GM12892 (cell line): ENCODE results near the gene AEBP1.

Experiments
- POLR2A ChIP-seq: IDR thresholded peaks from 2 replicates; pipeline ENCODE4 v1.6.1; 2011; ENCODE audit warnings: low read depth, low read length, control low read depth
- POLR2AphosphoS5 ChIP-seq: IDR thresholded peaks from 2 replicates; pipeline ENCODE4 v1.6.1; 2011; ENCODE audit warnings: low read depth, low read length, control low read depth

DNA sequence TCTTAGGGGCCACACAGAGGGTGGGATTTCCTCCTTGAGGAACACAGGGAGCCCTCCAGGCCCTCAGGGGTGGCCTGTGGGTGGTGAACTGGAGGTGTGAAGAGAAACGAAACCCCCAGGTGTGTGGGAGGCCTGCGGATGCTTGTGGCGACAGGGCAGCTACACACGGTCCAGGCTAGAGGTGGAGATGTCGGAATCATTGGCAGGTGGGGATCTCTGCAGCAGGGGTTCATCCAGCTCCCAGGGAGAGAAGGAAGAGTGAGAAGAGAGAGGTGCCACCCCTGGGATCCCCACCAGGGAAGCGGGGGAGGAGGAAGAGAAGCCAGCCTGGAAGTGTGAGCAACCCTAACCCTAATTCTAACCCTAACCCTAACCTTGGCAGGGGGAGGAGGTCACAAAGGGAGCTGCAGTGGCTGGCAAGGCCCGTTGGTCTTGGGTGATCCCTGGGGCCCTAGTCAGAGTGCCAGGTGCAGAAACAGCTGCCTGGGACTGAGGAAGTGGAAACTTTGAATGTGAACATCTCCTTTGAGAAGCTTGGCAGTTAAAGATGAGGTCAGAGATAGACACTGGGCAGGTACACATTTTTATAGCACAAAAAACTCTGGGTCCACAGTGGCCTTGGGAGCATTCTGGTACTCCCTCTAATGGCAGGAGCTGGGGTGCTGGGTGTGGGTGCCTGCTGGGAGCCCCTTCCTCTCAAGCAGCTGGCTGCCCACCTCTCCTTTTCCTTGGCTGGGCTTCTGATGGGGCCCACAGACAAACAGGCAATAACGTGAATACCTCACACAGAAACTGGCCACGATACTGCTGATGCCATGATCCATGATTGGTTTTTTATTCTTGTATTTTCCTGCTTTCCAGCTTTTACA, 6.8 kb upstream of the AEBP1 start:
- TF ChIP-seq POLR2A (no peak), POLR2AphosphoS5 (no peak)
